Upper lobe of left lung (tissue), 6 donors: ENCODE data around the gene STX1B. TPM values are rescaled to one million over a fixed set of nuclear protein-coding genes. Genes with fewer than 3 reads are reported as not detected.

Experiments used
- ATAC-seq, 2 donors: fragments of 200-7000 bp; cut with Tn5 transposase; one replicate each; pipeline ENCODE4 v1.9.1; 2022; ENCODE audit warnings: mild to moderate bottlenecking in 2 of 2, moderate library complexity in 2 of 2; ENCODE audit not compliant: low FRiP score in 2 of 2
- DNase-seq, 2 donors: peaks; one replicate each; pipeline ENCODE4 v3.0.0-alpha.2; 2019 to 2020
- H3K27ac ChIP-seq, 4 donors: fragments of 200-600 bp; sonication (generic); one replicate each; pipeline ENCODE4 v1.5.1; 2016 to 2019
- H3K27me3 ChIP-seq, 4 donors: fragments of 200-600 bp; sonication (generic); one replicate each; pipeline ENCODE4 v1.5.1; 2017 to 2019
- H3K36me3 ChIP-seq, 4 donors: fragments of 200-600 bp; sonication (generic); one replicate each; pipeline ENCODE4 v1.5.1; 2016 to 2019
- H3K4me1 ChIP-seq, 4 donors: fragments of 200-600 bp; sonication (generic); one replicate each; pipeline ENCODE4 v1.5.1; 2018 to 2019
- H3K4me3 ChIP-seq, 4 donors: fragments of 200-600 bp; sonication (generic); one replicate each; pipeline ENCODE4 v1.5.1; 2017 to 2019; ENCODE audit warnings: mild to moderate bottlenecking in 2 of 4, moderate library complexity in 1 of 4
- H3K9me3 ChIP-seq, 4 donors: fragments of 200-600 bp; sonication (generic); one replicate each; pipeline ENCODE4 v1.5.1; 2018 to 2019
- CTCF ChIP-seq, 6 experiments: fragments of 450-650 bp in 4 of 6; fragments of 200-600 bp in 2 of 6; sonication (generic) in 2 of 6; IDR thresholded peaks; one replicate each; pipeline ENCODE4 v1.5.1; 2016 to 2019; ENCODE audit warnings: antibody characterized with exemption in 6 of 6
- EP300 ChIP-seq, 4 donors: sonication (generic); formaldehyde crosslinking; IDR thresholded peaks; one replicate each; pipeline ENCODE4 v1.5.1; 2017; ENCODE audit warnings: antibody characterized with exemption in 4 of 4, control low read depth in 2 of 4
- POLR2A ChIP-seq, 4 donors: fragments of 450-650 bp; IDR thresholded peaks; one replicate each; pipeline ENCODE4 v1.5.1; 2016 to 2017; ENCODE audit warnings: antibody characterized with exemption in 4 of 4, mild to moderate bottlenecking in 2 of 4
- POLR2AphosphoS5 ChIP-seq, 2 donors: sonication (generic); formaldehyde crosslinking; IDR thresholded peaks; one replicate each; pipeline ENCODE4 v1.5.1; 2017; ENCODE audit warnings: antibody characterized with exemption in 2 of 2
- WGBS, 2 donors: methylation state at CpG; one replicate each; pipeline ENCODE4 v1.1.5; 2017 to 2018; 5-methylcytosine and 5-hydroxymethylcytosine counted together
- total RNA-seq, 6 donors: library from RNA; depleted of rRNA in 4 of 6; stranded (reverse); fragments of >200 nt in 4 of 6; gene quantifications; one replicate each; pipeline versions ENCODE4 v1.1.0 to v1.2.1, GENCODE V29; 2016 to 2021
- donor health status: DM: no; HTN: no; CAD: no; lungs with moderate emphysema.
- donor health status: DM: no; HTN: yes; CAD: no; lungs with severe emphysema.

The STX1B gene
- total RNA-seq, 6 donors from 2014 or later: 0.30 to 2.1 (median 0.51) TPM

GRCh38 chr16:30992931-30993816, 17.3 kb downstream of the STX1B start:
- no peaks in the 10 kb centered on the region for H3K36me3 ChIP-seq
- H3K4me3 ChIP-seq: no peak overlapping the region
- TF ChIP-seq EP300 (IDR thresholded peaks at IDR 0.05) (no peak), POLR2AphosphoS5 (IDR thresholded peaks at IDR 0.05) (no peak), POLR2A (IDR thresholded peaks at IDR 0.05) (no peak), CTCF (IDR thresholded peaks at IDR 0.05) (no peak)
- WGBS, 2 donors: 73 to 74% methylated on average over 25 to 29 of the region's 29 CpGs
- no peaks in the 10 kb centered on the region for H3K9me3 ChIP-seq
- no peak for DNase-seq
- peaks cover 14 to 17% (median 15%) of the 10 kb centered on the region in 4 donors for H3K4me1 ChIP-seq
- no peak for ATAC-seq
- H3K27ac ChIP-seq: no peak overlapping the region
- H3K27me3 ChIP-seq: no peaks in the 10 kb centered on the region

GRCh38 chr16:30992276-30992780, 18.1 kb downstream of the STX1B start:
- Histone ChIP-seq H3K4me3 (no peak overlapping the region), H3K27ac (no peak overlapping the region), H3K4me1 (peaks cover 8 to 12% (median 10%) of the 10 kb centered on the region in 4 donors), H3K36me3 (peaks cover 0 to 4% (median 0%) of the 10 kb centered on the region in 4 donors), H3K9me3 (no peaks in the 10 kb centered on the region), H3K27me3 (no peaks in the 10 kb centered on the region)
- TF ChIP-seq POLR2AphosphoS5 (IDR thresholded peaks at IDR 0.05) (no peak), EP300 (IDR thresholded peaks at IDR 0.05) (no peak), POLR2A (IDR thresholded peaks at IDR 0.05) (no peak), CTCF (IDR thresholded peaks at IDR 0.05) (no peak)
- no peak for DNase-seq
- WGBS, 2 donors: 72% methylated on average over 5 to 18 of the region's 21 CpGs
- ATAC-seq: no peak

- Histone ChIP-seq H3K36me3 (peaks cover 0 to 7% (median 2%) of the 10 kb centered on the region in 4 donors), H3K27ac (no peak overlapping the region), H3K4me3 (no peak overlapping the region), H3K4me1 (no peaks in the 10 kb centered on the region), H3K9me3 (no peaks in the 10 kb centered on the region), H3K27me3 (no peaks in the 10 kb centered on the region)
- WGBS, 2 donors: 73 to 89% methylated on average over 8 of the region's 8 CpGs
- TF ChIP-seq POLR2A (IDR thresholded peaks at IDR 0.05) (no peak), CTCF (IDR thresholded peaks at IDR 0.05) (no peak), EP300 (IDR thresholded peaks at IDR 0.05) (no peak), POLR2AphosphoS5 (IDR thresholded peaks at IDR 0.05) (no peak)
- DNase-seq (no peak), ATAC-seq (no peak)
These were observed 19.4 kb downstream of the STX1B start for GRCh38 chr16:30991052-30991451.

- no peak for TF ChIP-seq CTCF (IDR thresholded peaks at IDR 0.05)
- TF ChIP-seq EP300 (IDR thresholded peaks at IDR 0.05): no peak
- no peak for TF ChIP-seq POLR2A (IDR thresholded peaks at IDR 0.05)
- no peak for TF ChIP-seq POLR2AphosphoS5 (IDR thresholded peaks at IDR 0.05)
- Histone ChIP-seq H3K27me3 (no peaks in the 10 kb centered on the region), H3K4me3 (no peak overlapping the region), H3K9me3 (no peaks in the 10 kb centered on the region), H3K36me3 (peaks cover 0 to 7% (median 2%) of the 10 kb centered on the region in 4 donors), H3K27ac (no peak overlapping the region), H3K4me1 (peaks cover 6 to 7% (median 6%) of the 10 kb centered on the region in 4 donors)
- DNase-seq (no peak), ATAC-seq (no peak)
- 56 to 69% methylated on average over 5 to 10 of the region's 12 CpGs for WGBS, 2 donors
These were observed 20.3 kb downstream of the STX1B start for GRCh38 chr16:30990105-30990504.
